Measurements from ENCODE around the gene NRF1. TPM values are rescaled to one million over a fixed set of nuclear protein-coding genes. Genes with fewer than 3 reads are reported as not detected.

Gene NRF1
- total and polyA plus RNA-seq, 2 of the 8 experiments (the other 6 are each of a cell fraction or from before 2014, with no cell fraction given) = 18.2 to 21.4 TPM

- no peak for TF ChIP-seq RXRA (IDR thresholded peaks at IDR 0.05; ENCODE audit: insufficient read depth, low read depth, low read length)
- TF ChIP-seq, protein P1, sequence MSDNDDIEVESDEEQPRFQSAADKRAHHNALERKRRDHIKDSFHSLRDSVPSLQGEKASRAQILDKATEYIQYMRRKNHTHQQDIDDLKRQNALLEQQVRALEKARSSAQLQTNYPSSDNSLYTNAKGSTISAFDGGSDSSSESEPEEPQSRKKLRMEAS (IDR thresholded peaks at IDR 0.05) = no peak
- TF ChIP-seq, protein P2, sequence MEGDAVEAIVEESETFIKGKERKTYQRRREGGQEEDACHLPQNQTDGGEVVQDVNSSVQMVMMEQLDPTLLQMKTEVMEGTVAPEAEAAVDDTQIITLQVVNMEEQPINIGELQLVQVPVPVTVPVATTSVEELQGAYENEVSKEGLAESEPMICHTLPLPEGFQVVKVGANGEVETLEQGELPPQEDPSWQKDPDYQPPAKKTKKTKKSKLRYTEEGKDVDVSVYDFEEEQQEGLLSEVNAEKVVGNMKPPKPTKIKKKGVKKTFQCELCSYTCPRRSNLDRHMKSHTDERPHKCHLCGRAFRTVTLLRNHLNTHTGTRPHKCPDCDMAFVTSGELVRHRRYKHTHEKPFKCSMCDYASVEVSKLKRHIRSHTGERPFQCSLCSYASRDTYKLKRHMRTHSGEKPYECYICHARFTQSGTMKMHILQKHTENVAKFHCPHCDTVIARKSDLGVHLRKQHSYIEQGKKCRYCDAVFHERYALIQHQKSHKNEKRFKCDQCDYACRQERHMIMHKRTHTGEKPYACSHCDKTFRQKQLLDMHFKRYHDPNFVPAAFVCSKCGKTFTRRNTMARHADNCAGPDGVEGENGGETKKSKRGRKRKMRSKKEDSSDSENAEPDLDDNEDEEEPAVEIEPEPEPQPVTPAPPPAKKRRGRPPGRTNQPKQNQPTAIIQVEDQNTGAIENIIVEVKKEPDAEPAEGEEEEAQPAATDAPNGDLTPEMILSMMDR (IDR thresholded peaks at IDR 0.05; ENCODE audit: control extremely low read depth in 1 of 3, insufficient read depth in 1 of 3, low read depth in 1 of 3, low read length in 3 of 3) = peak in 1 of 3 experiments; percentile 3; a peak in 1 of 4 replicates
- peak in 1 of 2 experiments; percentile 29; a peak in 1 of 4 replicates for TF ChIP-seq RAD21 (IDR thresholded peaks at IDR 0.05 in 1 of 2, conservative IDR thresholded peaks at IDR 0.05 in 1 of 2; ENCODE audit: low read depth in 2 of 2, low read length in 2 of 2)
- no peak for TF ChIP-seq SUZ12 (IDR thresholded peaks at IDR 0.05; ENCODE audit: low read length)
- H3K4me3 ChIP-seq (ENCODE audit: extremely low read depth in 1 of 4, insufficient read depth in 2 of 4, low read depth in 3 of 4, low read length in 4 of 4) = no peak overlapping the region
- H4K5ac ChIP-seq (ENCODE audit: insufficient read length, low read depth, low read length) = no peak overlapping the region
- peak overlapping the region; percentile 95 for H4K91ac ChIP-seq (replicated peaks; ENCODE audit: insufficient read length, low read length)
- no peak overlapping the region; the same call in 1 of the 2 replicates for H4K8ac ChIP-seq (ENCODE audit: extremely low read depth, insufficient read depth, low read length)
- H3K4me2 ChIP-seq (ENCODE audit: insufficient read depth in 1 of 2, low read depth in 2 of 2, low read length in 2 of 2) = 0 out of 4 replicates have a peak overlapping the region, but pooled peaks of 1 of the 2 experiments have one; percentile 82
- peak overlapping the region; percentile 73; the same call in 1 of the 2 replicates for H2BK5ac ChIP-seq (ENCODE audit: low read depth, low read length)
- peak overlapping the region; percentile 90; the same call in 1 of the 2 replicates for H2AK5ac ChIP-seq (ENCODE audit: low read depth, low read length)
- H3K56ac ChIP-seq (replicated peaks; ENCODE audit: insufficient read length, low read depth, low read length) = no peak overlapping the region
- peaks cover 13% of the 10 kb centered on the region for H3K23me2 ChIP-seq (ENCODE audit: low read depth, low read length)
- 80% methylated on average over 11 of the region's 11 CpGs; no CpG with 5 or more reads in 1 of the 2 experiments for whole genome bisulfite sequencing, 2 experiments (ENCODE audit: extremely low coverage in 1 of 2, insufficient coverage in 1 of 2, insufficient read length in 1 of 2, insufficient replicate concordance in 2 of 2, low coverage in 1 of 2, low lambda C conversion rate in 2 of 2, missing lambda C conversion rate in 1 of 2)
- H4K20me1 ChIP-seq (replicated peaks in 1 of 2; ENCODE audit: control insufficient read depth in 1 of 2, insufficient read depth in 2 of 2, low read length in 2 of 2) = peaks cover 14 to 20% of the 10 kb centered on the region in 2 experiments
- H3K9ac ChIP-seq (replicated peaks in 1 of 4; ENCODE audit: extremely low read depth in 1 of 4, low read depth in 3 of 4, low read length in 3 of 4) = 0 out of 7 replicates have a peak overlapping the region, but pooled peaks of 1 of the 4 experiments have one; percentile 6
- H3K23ac ChIP-seq (ENCODE audit: insufficient read length) = no peak overlapping the region
- H2AFZ ChIP-seq (ENCODE audit: low read length) = no peak overlapping the region
- ChIA-PET POLR2A (ENCODE audit: partially characterized antibody) (interaction anchor here (1.3 to 3.1 kb wide), 5 partner anchors 8 to 162 kb away, joined by 3 to 27 read pairs (median 4); partner anchors contain the start of gene NRF1), CTCF (ENCODE audit: partially characterized antibody) (interaction anchor here (1.4 to 8.1 kb wide), 6 partner anchors 10 to 56 kb away, joined by 3 to 45 read pairs (median 6); no protein-coding TSS in a partner anchor)
- H3K4me1 ChIP-seq (replicated peaks in 1 of 4; ENCODE audit: control insufficient read depth in 3 of 4, insufficient read depth in 4 of 4, low read length in 3 of 4) = peaks cover 15 to 79% (median 65%) of the 10 kb centered on the region in 4 experiments
- peak overlapping the region; percentile 95 for H2BK20ac ChIP-seq (ENCODE audit: low read length)
- H3K4ac ChIP-seq (replicated peaks; ENCODE audit: insufficient read length, low read depth, low read length) = peak overlapping the region; percentile 12
- peaks cover 25% of the 10 kb centered on the region for H3K79me1 ChIP-seq (ENCODE audit: low read depth, low read length)
- DNase-seq (ENCODE audit: low read depth in 1 of 2, low spot score in 2 of 2) = no peak
- no peak overlapping the region for H3K27ac ChIP-seq (ENCODE audit: low read depth, low read length)
- H3K9me3 ChIP-seq (ENCODE audit: insufficient read depth in 2 of 2, low read depth in 1 of 2, low read length in 1 of 2) = no peaks in the 10 kb centered on the region
- H3K79me2 ChIP-seq (ENCODE audit: control insufficient read depth in 1 of 2, insufficient read depth in 2 of 2, low read length in 2 of 2) = peaks cover 2 to 29% of the 10 kb centered on the region in 2 experiments; a peak in 2 of 4 replicates
- H2BK15ac ChIP-seq (ENCODE audit: low read length) = peak overlapping the region; percentile 65; the same call in 1 of the 2 replicates
- H2BK120ac ChIP-seq (replicated peaks; ENCODE audit: low read depth, low read length) = no peak overlapping the region
- peak overlapping the region; percentile 98; the same call in 1 of the 2 replicates for H2BK12ac ChIP-seq (ENCODE audit: low read depth, low read length)
- peak overlapping the region; percentile 79 for H3K18ac ChIP-seq (ENCODE audit: extremely low read depth, low read length)
- peaks cover 20 to 43% (median 40%) of the 10 kb centered on the region in 4 experiments for H3K27me3 ChIP-seq (replicated peaks in 1 of 4; ENCODE audit: control insufficient read depth in 3 of 4, extremely low read depth in 1 of 4, insufficient read depth in 3 of 4, low read length in 3 of 4)
- no peak for FAIRE-seq
- no peak overlapping the region for H3K14ac ChIP-seq (ENCODE audit: insufficient read length)
- H3K36me3 ChIP-seq (ENCODE audit: control insufficient read depth in 2 of 4, insufficient read depth in 4 of 4, low read length in 3 of 4) = peaks cover 0 to 6% (median 3%) of the 10 kb centered on the region in 4 experiments; a peak in 2 of 8 replicates
These were observed 162.8 kb downstream of the NRF1 start for GRCh38 chr7:129774359-129774758.
